ENCODE results near the gene MAP3K15. TPM values are rescaled to one million over a fixed set of nuclear protein-coding genes. Genes with fewer than 3 reads are reported as not detected.
"Not testable (repeated sequence)": the region's sequence is repeated elsewhere in the genome, so short reads cannot be mapped to it uniquely, and the experiment has no call there.

The MAP3K15 gene
- total RNA-seq, 1 donor from 2014 or later = 0.49 TPM

GRCh38 chrX:19517965-19518364 lies 2.7 kb upstream of the MAP3K15 start:
- DNase-seq = no peak

DNA sequence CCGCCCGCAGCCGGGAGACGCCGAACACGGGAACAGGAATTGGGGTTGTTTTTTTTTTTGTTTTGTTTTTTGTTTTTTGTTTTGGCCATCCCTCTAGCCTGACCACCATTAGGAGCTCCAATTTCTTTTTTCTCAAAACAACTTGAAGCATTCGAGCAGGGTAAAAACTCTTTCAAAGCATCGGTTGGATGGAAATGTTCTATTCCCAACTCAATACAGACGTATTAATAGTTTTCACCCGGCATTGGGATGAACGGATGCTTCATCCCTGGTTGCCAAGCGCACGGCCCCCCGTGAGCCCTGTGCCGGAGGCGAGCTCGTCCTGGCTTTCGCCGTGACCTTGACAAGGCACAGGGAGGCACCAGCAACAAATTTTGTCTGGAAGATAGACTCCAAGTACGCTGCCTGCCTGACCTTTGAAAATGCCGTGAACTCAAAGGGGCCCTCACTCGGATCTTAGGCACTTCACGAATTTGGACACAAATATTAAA lies 352 bp upstream of the MAP3K15 start:
- no peak for DNase-seq

DNA sequence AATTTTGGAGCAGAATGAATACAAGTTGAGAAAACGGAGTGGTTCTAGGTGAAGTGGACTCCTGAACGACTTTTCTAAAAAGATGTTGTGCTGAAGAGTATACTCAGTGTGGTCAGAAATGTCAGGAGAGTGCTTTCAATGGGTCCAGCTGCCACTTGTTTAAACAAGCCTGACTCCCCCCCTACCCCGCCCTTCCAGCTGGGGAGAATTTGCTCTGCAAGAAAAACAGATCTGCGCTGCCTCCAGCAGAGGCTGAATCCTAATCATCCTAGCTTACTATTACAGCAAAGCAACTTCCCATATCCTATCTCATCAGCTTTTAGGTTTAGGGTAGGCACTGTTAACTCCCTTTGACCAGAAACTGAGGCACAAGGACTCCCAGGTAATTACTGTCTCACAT lies 1.9 kb downstream of the MAP3K15 start:
- DNase-seq = no peak

DNA sequence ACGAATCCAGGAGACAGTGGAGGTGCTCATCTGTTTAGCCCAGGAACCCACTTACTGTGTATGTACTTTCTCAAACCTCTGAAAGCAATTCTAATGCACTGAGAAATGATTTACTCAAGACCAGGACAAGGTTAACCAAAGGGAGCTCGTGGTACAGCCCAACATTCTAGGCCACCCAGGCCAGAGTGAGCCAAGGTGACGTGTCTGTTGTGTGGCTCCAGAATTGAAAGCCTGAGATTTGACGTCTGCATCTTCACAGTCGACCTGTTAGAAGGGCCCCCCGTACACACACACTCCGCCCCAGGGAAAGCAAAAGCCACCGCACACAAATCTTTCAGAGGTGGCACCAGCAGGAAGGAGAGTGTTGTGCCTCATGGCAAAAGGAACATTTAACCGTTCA lies 2.3 kb downstream of the MAP3K15 start:
- DNase-seq = no peak

DNA sequence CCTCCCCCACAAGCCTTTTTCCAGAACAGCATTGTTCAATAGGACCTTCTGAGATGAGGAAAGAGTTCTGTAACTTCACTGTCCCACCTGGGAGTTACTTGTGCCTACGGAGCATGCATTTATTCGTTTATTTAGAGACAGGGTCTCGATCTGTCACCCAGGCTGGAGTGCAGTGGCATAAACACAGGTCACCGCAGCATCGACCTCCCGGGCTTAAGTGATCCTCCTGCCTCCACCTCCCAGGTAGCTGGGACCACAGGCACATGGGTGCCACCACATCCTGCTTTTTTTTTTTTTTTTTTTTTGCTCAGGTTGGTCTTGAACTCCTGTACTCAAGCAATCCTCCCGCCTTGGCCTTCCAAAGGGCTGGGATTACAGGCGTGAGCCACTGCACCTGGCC lies 2.9 kb downstream of the MAP3K15 start:
- DNase-seq = no peak

DNA sequence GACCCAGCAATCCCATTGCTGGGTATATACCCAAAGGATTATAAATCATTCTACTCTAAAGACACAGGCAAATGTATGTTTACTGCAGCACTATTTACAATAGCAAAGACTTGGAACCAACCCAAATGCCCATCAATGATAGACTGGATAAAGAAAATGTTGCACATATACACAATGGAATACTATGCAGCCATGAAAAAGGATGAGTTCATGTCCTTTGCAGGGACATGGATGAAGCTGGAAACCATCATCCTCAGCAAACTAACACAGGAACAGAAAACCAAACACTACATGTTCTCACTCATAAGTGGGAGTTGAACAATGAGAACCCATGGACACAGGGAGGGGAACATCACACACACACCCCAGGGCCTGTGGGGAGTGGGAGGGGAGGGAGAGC lies 3.5 kb downstream of the MAP3K15 start:
- not testable (repeated sequence) for DNase-seq

DNA sequence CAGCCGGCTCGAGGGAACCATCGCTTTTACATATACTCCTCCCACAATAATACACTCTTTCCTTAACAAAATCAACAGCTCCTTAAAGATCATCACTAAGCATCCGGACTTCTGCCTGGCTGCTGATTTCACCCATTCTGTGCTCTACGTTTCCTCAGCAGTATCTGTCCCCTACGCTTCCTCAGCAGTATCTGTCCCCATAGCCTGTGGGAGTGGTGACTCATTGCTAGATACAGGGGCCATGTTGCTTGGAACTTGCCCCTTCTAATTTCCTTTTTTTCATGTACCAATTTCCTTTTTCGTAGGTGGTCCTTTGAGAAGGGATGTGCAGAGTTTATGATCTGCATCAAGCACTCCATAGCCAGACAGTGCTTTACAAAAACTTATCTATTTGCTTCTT lies 18.6 kb downstream of the MAP3K15 start:
- DNase-seq = no peak

GRCh38 chrX:19487520-19488200 lies 27.6 kb downstream of the MAP3K15 start:
- DNase-seq = no peak

GRCh38 chrX:19479458-19479857 lies 35.9 kb downstream of the MAP3K15 start:
- DNase-seq = no peak

DNA sequence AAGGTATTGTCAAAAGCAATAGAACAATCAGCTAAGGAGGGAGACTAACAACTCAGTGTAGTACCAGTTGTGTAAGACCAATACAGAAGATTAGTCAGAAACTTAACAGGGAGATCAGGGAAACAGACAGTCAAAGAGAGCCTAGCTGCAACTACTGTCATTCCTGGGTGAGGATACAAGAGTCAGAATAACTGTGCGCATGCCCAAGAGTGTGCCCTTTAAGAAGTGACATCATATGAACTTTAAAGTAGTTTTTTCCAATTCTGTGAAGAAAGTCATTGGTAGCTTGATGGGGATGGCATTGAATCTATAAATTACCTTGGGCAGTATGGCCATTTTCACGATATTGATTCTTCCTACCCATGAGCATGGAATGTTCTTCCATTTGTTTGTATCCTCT lies 46.9 kb downstream of the MAP3K15 start:
- not testable (repeated sequence) for DNase-seq

DNA sequence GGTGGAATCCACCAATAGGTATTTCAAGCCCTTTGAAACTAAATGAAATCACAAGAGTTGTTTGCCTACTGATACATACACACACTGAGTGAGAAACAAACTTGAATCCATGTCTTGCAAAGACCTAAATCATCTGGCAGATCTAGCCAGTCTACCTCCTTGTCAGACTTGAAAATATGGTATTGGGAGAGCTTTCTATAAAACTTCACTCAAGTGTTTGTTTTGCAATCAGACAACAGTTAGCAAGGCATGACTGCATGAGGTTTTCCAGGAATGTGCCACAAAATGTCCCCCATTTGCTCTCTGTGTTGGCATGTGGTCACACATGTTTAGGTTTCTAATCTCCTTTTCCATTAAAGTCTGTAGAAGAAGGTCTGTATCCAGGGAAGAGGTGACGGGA lies 52.4 kb downstream of the MAP3K15 start:
- DNase-seq = no peak

GRCh38 chrX:19462231-19462630 lies 53.1 kb downstream of the MAP3K15 start:
- DNase-seq = no peak

- DNase-seq = no peak
Measured at GRCh38 chrX:19457662-19458061, 57.6 kb downstream of the MAP3K15 start.

- DNase-seq = no peak
Measured at GRCh38 chrX:19448077-19448476, 67.2 kb downstream of the MAP3K15 start.

GRCh38 chrX:19446397-19446796 lies 68.9 kb downstream of the MAP3K15 start:
- DNase-seq = no peak

DNA sequence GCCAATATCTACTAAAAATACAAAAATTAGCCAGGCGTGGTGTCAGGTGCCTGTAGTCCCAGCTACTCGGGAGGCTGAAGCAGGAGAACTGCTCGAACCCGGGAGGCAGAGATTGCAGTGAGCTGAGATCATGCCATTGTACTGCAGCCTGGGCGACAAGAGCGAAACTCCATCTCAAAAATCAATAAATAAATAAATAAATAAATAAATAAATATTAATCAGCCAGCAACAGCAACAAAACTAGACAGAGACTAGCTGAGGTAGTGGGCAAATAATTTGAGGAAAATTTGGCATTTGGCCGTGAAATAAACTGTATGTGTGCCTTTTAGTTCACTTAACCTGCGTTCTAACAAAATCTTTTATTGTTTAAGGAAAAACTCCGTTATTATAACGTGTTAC lies 69.5 kb downstream of the MAP3K15 start:
- not testable (repeated sequence) for DNase-seq

- DNase-seq = no peak
Measured at GRCh38 chrX:19443869-19444526, 71.3 kb downstream of the MAP3K15 start.

GRCh38 chrX:19440713-19441112 lies 74.6 kb downstream of the MAP3K15 start:
- DNase-seq = no peak

DNA sequence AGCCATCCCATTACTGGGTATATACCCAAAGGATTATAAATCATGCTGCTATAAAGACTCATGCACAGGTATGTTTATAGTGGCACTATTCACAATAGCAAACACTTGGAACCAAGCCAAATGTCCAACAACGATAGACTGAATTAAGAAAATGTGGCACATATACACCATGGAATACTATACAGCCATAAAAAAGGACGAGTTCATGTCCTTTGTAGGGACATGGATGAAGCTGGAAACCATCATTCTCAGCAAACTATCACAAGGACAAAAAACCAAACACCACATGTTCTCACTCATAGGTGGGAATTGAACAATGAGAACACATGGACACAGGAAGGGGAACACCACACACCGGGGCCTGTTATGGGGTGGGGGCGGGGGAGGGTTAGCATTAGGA lies 92.6 kb downstream of the MAP3K15 start:
- DNase-seq = not testable (repeated sequence)

DNA sequence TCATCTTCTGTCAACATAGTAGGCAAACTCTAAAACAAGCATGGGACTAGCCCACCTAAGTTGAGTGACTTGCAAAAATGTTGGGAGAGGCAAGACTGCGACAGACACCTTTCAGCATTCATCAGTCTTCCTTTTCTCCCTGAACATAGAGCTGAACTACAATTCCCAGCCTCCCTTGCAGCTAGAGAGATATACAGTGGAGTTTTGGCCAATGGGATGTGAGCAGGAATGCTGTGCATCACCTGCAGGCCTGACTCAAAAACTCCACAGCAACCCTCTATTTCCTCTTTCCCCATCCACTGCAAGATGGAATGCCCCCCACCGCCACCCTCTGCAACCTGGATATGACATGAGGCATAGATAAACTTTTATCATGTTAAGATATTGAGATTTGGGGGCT lies 105.0 kb downstream of the MAP3K15 start:
- DNase-seq = no peak

DNA sequence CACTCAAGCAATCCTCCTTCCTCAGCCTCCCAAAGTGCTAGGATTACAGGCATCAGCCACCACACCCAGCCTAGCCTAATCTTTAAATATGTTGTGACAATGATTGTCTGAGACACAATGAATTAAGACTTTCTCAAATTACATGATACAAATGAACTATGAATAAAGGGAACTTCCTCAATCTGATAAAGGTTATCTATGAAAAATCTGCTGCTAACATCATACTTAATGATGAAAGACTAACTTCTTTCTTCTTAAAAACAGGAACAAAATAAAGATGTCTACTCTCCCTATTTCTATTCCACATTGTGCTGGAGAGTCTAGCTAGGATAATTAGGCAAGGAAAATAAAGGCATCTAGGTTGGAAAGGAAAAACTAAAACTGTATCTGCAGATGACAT lies 111.6 kb downstream of the MAP3K15 start:
- no peak for DNase-seq

- no peak for DNase-seq
Measured at GRCh38 chrX:19392703-19393102, 122.6 kb downstream of the MAP3K15 start.

- no peak for DNase-seq
Measured at GRCh38 chrX:19392078-19392477, 123.2 kb downstream of the MAP3K15 start.

DNA sequence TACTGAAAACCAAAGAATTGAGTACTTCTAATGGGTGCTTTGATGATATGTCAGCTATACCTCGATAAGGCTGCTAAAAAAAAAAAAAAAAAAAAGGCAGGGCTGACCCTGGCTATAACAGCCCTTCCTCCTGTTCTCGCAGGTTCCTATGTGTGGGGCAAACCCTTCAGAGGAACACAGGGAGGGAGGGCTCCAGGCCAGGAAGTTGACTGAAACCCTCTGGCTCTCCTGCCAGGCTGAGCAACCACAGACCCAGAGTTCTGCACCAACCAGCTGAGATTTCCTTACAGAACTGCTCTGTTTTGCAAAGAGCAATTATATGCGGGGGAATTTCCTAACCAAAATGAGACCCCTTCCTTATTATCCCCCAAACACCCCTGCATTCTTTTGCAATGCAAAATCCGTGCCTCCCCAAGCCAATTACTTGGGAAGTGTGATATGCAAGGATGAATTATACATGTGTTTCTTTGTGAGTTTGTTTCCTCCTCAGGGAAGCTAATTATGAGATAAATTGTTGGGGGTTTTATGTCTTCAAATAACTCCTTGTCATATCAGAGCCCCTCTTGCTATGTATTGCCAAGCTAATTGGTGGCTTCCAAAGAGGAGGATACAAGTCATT lies 126.0 kb downstream of the MAP3K15 start:
- DNase-seq = no peak

All from skin of body (tissue), 2 donors.